Lower lobe of right lung (tissue), 2 donors: ENCODE results near the gene ELP4. TPM values are rescaled to one million over a fixed set of nuclear protein-coding genes. Genes with fewer than 3 reads are reported as not detected.

Source experiments
- ATAC-seq, 2 donors: fragments of 200-7000 bp; cut with Tn5 transposase; one replicate each; pipeline ENCODE4 v1.9.1; 2020 to 2022; ENCODE audit warnings: mild to moderate bottlenecking in 2 of 2, moderate library complexity in 2 of 2
- DNase-seq: peaks from one replicate; pipeline ENCODE4 v3.0.0-alpha.2; 2020
- H3K27ac ChIP-seq: fragments of 200-600 bp; one replicate; pipeline ENCODE4 v1.8.0; 2022
- H3K27me3 ChIP-seq: fragments of 200-600 bp; one replicate; pipeline ENCODE4 v1.8.0; 2022; ENCODE audit warnings: low read depth
- H3K36me3 ChIP-seq: fragments of 200-600 bp; one replicate; pipeline ENCODE4 v1.8.0; 2022; ENCODE audit warnings: mild to moderate bottlenecking
- H3K4me1 ChIP-seq: fragments of 200-600 bp; one replicate; pipeline ENCODE4 v1.8.0; 2022
- H3K4me3 ChIP-seq: fragments of 200-600 bp; one replicate; pipeline ENCODE4 v1.8.0; 2022; ENCODE audit warnings: mild to moderate bottlenecking
- H3K9me3 ChIP-seq: fragments of 200-600 bp; one replicate; pipeline ENCODE4 v1.8.0; 2022
- CTCF ChIP-seq: fragments of 200-600 bp; IDR thresholded peaks from one replicate; pipeline ENCODE4 v1.8.0; 2022; ENCODE audit warnings: antibody characterized with exemption, mild to moderate bottlenecking
- intact Hi-C: fragments of 100-400 bp; cut with DNase I; formaldehyde crosslinking; loops from one replicate; pipeline ENCODE4 v1.11.0; 2022
- total RNA-seq: library from RNA; stranded (reverse); fragmentation: NEBNext Ultra II Directional; extraction: Animal tissue kit (Norgen Biotek cat#: 25700); gene quantifications from one replicate; pipeline ENCODE4 v1.2.1, GENCODE V29; 2021
- donor health status: DM: no; HTN: yes; CAD: no; lungs with severe emphysema.

Gene ELP4
- total RNA-seq, 1 donor from 2014 or later = 22.1 TPM

DNA sequence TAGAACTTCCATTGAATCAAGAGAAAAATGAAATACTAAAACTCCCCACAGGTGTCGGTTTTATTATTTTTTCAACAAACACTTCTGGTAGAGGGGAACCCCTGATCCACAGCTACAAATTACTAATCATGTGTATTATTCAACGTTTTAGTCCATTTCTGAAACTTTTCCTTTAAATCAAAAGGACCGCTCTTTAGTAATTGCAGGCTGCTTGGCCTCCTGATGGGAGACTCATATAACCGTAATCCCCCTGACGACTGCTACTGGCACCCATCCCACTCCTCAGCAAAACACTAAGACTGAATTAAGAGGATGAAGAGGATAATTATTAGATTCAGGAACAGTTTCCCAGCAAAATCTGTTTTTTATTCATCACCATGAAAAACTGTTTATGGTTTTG, 255.2 kb downstream of the ELP4 start:
- ATAC-seq = no peak
- Histone ChIP-seq H3K4me1 (no peaks in the 10 kb centered on the region), H3K4me3 (no peak overlapping the region), H3K27me3 (no peaks in the 10 kb centered on the region), H3K9me3 (no peaks in the 10 kb centered on the region), H3K27ac (no peak overlapping the region), H3K36me3 (no peaks in the 10 kb centered on the region)
- intact Hi-C loops = no loop called here
- DNase-seq = no peak
- TF ChIP-seq CTCF = no peak

GRCh38 chr11:31767066-31767465, 257.5 kb downstream of the ELP4 start:
- H3K36me3 ChIP-seq = no peaks in the 10 kb centered on the region
- no peak for TF ChIP-seq CTCF
- no peaks in the 10 kb centered on the region for H3K9me3 ChIP-seq
- DNase-seq = no peak
- no peak overlapping the region for H3K4me3 ChIP-seq
- no peaks in the 10 kb centered on the region for H3K27me3 ChIP-seq
- intact Hi-C loops = no loop called here
- H3K4me1 ChIP-seq = no peaks in the 10 kb centered on the region
- H3K27ac ChIP-seq = no peak overlapping the region
- ATAC-seq = no peak

- Histone ChIP-seq H3K36me3 (no peaks in the 10 kb centered on the region), H3K4me1 (no peaks in the 10 kb centered on the region), H3K9me3 (no peaks in the 10 kb centered on the region), H3K27me3 (no peaks in the 10 kb centered on the region), H3K4me3 (no peak overlapping the region), H3K27ac (no peak overlapping the region)
- DNase-seq (no peak), ATAC-seq (no peak)
- intact Hi-C loops = no loop called here
- TF ChIP-seq CTCF = no peak
These were observed 258.1 kb downstream of the ELP4 start for GRCh38 chr11:31767685-31768084.

DNA sequence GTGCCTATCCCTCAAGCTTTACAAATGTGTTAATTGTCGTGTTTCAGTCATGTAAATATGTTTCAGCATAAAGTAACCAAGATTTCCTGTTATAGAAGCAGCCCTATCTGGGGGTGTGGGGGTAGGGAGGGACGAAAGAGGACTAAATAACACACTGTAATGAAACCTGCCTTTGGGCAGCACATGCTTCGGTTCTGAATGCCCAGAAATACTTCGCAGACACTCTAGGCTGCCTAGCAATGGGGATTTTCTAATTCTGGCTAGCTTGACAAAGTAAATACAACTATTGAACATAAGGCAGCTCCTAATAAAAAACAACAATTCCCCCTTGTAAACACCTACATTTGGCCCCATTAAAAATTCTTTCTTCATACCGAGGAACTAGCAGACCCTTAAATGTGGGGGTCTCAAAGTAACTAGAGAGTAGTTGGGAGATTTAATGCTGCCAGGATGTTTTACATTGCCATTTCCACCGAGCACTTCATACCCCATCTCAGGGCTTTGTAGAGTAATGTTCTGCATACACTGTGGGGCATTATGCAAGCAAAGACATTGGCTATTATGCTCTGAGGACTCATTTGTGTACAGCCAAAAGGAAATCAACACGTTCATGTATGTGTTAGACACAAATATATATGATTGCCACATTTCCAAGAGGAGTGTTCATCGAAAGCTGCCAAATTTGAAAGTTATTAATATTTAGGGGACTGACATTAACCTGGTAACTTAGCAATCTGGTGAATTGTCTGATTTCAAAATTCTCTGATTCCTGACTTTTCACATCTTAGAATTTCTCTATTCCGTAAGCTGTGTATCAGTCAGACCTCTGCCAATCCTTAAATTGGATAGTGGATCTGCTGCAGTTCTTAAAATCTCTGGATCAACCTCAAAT, 259.4 kb downstream of the ELP4 start:
- DNase-seq (no peak), ATAC-seq (no peak)
- H3K9me3 ChIP-seq = no peaks in the 10 kb centered on the region
- H3K4me3 ChIP-seq = no peak overlapping the region
- no peaks in the 10 kb centered on the region for H3K36me3 ChIP-seq
- no peak overlapping the region for H3K27ac ChIP-seq
- no peaks in the 10 kb centered on the region for H3K27me3 ChIP-seq
- no peak for TF ChIP-seq CTCF
- intact Hi-C loops = no loop called here
- H3K4me1 ChIP-seq = no peaks in the 10 kb centered on the region

DNA sequence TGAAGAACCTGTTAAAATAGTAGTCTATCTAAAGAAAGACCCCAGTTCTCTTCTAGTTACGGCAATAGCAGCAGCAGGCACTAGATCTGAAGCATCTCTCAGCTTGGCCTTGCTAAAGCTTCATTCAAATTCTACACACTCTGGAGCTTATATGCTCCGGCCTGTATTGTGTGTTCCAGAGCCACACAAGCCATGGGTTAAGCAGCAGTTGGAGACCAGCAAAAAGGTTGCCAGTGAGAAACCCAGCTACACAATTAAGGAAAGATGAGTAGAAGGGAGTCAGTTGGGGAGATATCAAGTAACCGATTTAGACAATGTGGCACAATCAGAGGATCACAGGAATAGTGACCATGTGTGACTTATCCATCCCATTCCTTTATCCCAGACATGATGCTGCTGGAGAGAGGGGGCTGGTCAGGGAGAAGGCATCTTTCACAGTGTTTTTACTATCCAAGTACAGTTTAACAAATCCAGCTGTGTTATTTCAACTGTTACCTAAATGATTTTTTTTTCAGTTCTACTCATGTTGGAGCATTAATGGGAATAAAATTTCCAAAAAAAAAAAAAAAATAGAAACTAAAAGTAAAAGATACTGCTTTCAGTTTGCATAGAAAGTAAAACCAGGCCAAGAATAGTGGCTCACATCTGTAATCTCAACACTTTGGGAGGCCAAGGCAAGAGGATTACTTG, 260.6 kb downstream of the ELP4 start:
- no peaks in the 10 kb centered on the region for H3K27me3 ChIP-seq
- H3K9me3 ChIP-seq = no peaks in the 10 kb centered on the region
- H3K27ac ChIP-seq = no peak overlapping the region
- TF ChIP-seq CTCF = no peak
- H3K36me3 ChIP-seq = no peaks in the 10 kb centered on the region
- intact Hi-C loops = no loop called here
- no peak overlapping the region for H3K4me3 ChIP-seq
- no peak for ATAC-seq
- DNase-seq = no peak
- no peaks in the 10 kb centered on the region for H3K4me1 ChIP-seq
